HG02678 (cell line): ENCODE measurements around the gene RNF180.
"Not testable (repeated sequence)": the region's sequence is repeated elsewhere in the genome, so short reads cannot be mapped to it uniquely, and the experiment has no call there.

Source experiments
- ATAC-seq: cut with Tn5 transposase; IDR thresholded peaks from one replicate; pipeline ENCODE4 v1.9.1; 2021; ENCODE audit warnings: mild to moderate bottlenecking, moderate library complexity; ENCODE audit not compliant: unreplicated experiment

The RNF180 gene

DNA sequence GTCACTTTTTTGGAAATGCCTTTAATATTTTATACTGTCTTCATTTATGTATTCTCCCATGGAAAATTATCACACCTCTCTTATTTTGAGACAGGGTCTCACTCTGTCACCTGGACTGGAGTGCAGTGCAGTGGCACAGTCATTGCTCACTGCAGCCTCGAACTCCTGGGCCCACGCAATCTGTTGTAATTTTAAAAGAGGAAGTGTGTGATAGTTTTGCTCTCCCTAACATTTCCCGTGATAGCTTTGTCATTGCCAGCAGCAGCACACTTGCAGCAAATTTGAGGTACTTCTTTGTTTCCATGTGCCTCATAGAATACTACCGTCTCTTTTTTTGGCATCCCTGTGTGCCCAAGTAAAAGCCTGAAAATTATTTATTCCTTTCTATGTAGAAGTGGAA lies 103.5 kb downstream of the RNF180 start:
- no peak for ATAC-seq

DNA sequence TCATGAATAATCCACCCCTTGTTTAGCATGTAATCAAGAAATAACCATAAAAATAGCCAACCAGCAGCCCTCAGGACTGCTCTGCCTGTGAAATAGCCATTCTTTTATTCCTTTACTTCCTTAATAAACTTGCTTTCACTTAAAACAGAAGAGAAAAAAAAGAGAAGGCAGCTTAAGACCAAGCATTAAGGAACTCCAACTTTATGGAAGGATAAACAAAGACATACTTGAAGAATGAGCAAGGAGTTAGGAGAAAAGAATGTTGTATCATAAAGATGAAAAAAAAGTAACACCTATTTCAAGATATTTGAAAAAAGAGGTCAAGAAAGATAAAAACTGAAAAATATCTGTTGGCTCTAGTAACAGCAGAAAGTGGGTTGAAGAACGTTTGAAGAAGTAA lies 107.6 kb downstream of the RNF180 start:
- ATAC-seq = no peak

DNA sequence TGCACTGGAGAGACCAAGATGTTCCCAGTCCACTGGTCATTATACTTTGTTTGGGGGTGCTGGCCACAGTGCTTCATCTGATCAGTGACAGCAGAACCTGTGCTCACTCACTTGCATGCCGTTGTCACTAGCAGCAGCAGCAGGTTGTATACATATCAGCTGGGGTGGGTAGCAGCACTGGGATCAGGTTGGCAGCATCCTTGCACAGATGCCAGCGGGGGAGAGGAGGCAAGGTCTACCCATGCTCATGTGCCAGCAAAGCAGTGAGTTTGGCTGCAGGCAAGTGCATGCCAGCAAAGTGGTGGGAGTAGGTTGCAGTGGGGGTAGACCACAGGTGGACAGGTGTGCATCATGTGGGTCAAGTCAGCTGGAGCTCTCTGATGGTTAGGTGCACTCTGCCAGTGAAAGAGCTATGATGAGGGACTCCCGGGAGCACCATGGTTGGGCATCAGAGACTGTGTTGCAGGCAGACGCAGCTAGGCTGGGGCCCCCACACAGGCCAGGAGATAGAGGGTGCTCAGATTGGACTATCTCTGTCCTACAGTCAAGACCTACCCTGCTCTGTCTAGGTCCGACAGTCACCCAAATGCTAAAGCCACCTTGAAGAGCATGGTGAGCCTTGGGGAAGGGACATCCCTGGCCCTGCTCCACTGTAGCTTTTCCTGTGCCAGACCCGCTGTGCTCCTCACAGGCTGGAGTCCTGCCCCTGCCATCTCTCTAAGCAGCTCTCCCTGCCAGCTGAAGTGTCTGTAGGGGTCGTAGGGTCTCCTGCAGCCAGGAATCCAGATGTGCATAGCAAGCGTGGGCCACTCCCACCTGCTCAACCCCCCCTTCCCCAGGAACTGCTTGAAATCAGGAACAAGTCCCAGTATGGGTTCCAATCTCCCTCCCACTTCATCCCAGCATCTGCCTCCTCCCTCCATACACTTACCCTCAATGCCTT lies 119.8 kb downstream of the RNF180 start:
- ATAC-seq = no peak

DNA sequence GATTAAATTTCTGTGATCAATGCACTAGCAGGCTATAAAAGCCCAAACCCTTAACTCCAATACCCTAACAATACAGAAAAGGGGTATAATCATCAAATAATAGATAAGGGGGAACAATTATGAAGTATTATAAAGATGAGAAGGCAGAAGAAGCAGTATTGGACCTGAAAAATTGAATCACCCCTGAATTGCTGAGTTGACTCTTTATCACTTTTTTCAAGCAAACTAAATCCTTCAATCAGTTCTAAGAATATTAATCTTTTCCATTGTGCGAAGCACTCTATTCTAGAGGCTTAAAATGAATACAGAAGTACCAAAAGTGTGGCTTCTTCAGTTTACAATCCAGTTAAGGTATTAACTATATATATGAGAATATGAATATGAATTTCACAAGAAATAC lies 120.7 kb downstream of the RNF180 start:
- ATAC-seq = no peak

DNA sequence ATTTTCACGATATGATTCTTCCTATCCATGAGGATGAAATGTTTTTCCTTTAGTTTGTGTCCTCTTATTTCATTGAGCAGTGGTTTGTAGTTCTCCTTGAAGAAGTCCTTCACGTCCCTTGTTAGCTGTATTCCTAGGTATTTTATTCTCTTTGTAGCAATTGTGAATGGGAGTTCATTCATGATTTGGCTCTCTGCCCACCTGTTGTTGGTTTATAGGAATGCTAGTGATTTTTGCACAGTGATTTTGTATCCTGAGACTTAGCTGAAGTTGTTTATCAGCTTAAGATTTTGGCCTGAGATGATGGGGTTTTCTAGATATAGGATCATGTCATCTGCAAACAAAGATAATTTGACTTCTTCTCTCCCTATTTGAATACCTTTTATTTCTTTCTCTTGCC lies 122.9 kb downstream of the RNF180 start:
- ATAC-seq = not testable (repeated sequence)

DNA sequence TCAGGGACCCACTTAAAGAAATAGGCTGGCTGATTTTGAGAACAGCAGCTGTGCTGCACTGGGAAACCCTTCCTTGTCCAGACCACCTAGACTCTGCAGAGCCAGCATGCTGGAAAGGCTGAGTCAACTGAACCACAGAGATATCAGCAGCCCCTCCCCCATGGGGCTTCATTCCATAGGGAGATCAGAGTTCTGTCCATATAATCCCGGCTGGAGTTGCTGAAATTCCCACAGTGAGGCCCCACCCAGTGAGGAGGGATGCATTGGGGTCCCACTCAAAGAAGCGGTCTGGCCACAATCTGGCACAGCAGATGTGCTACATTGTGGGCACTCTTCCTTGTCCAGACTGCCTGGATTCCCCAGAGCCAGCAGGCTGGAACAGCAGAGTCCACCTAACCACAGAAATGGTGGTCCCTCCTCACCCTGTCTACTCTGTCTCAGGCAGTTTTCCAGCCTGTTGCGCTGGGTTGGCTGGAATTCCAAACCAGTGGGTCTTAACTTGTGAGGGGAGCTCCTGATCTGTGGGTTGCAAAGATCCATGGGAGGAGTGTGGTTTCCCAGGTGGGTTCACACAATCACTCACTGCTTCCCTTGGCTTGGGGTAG lies 127.1 kb downstream of the RNF180 start:
- no peak for ATAC-seq

DNA sequence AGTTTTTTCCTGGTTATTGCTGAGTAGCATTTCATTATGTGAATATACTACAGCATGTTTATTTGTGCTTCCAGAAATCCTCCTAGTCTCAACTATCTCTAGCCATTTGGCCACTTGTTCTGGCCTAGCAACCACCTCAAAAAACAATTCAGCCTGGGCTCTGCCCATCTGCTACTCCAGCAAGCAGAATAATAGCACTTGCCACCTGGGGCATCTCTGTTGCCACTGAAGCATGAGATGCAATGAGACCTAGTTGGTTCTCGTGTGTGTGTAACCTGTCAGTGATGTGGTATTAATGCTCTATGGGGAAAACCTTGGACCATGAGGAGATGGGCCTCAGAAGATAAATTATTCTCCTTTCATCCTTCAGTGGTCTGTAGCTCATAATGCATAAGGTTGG lies 129.5 kb downstream of the RNF180 start:
- ATAC-seq = no peak

DNA sequence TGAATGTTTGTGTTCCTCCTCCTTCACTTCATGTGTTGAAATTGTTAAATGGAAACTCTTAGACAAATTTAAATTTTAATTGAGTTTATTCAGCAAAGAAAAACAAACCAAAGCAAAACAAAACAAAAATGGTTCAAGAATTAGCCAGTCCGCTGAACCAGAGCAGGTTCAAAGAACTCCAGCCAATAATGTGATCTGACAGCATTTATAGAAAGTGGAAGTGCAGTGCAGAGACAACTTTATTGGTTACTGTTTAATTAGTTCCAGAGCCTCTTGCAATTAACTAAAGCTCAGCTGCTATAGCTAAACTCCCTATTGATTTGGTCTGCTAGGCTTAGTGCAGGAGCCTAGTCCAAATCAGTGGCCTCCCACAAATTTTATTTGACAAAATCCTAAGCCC lies 132.9 kb downstream of the RNF180 start:
- no peak for ATAC-seq

DNA sequence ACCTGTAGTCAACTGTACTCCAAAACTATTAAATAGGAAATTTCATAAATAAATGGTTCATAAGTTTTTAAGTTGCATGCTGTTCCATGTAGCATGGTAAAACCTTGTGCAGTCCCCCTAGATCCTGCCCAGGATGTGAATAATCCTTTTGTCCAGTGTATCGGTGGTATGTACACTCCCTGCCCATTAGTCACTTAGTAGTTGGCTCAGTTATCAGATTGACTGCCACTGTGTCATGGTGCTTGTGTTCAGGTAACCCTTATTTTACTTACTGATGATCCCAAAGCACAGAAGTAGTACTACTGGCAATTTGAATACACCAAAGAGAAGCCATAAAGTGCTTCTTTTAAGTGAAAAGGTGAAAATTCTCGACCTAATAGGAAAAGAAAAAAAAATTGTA lies 134.2 kb downstream of the RNF180 start:
- ATAC-seq = no peak

DNA sequence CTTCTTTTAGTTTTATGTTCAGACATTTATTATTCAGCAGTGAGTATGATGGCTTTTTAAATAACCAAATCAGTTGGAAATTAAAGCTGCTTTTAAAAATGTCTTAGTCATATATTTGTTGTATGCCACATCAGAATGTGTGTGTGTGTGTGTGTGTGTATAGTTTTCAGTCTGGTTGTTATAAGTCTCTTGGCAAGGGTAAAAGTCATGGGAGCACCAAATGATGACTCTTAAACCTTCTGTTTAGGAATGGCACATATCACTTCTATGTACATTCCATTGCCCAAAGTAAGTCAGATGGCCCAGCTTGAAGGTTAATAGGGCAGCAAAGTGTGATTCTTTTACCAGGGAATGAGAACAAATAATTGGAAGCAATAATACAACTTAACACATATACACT lies 135.9 kb downstream of the RNF180 start:
- no peak for ATAC-seq

DNA sequence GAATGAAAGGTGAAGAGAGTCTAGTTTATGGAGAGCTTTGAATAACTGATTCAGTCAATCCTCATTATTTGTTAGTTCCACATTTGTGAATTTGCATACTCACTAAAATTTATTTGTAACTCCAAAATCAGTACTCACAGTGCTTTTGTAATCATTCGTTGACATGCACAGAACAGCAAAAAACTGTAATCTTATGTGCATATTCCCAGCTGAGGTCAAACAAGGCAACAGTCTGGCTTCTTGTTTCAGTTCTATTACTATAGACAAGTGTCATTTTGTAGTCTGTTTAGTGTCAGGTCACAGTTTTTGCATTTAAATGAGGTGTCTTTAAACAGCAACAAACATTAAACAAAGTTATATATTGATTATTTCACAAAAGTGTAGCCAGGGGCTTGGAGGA lies 142.5 kb downstream of the RNF180 start:
- ATAC-seq = no peak

DNA sequence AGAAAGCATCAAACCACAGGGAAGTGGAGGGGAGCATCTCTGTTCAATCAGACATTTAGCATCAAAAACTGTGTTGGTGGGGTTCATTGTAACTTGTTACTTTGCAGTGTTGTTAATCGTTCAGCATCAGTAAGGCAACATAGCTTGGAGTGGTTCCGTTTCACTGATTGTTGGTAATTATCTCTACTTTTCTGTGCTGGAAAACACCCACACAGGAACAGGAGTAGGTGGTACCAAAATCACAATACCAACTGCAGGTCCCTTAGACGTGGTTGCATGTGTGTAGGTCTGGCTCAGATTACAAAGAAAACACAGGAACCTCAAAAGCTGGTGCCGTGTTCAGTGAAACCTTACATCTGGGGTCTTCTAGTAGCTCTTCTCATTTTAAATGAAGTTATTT lies 146.8 kb downstream of the RNF180 start:
- ATAC-seq = no peak

DNA sequence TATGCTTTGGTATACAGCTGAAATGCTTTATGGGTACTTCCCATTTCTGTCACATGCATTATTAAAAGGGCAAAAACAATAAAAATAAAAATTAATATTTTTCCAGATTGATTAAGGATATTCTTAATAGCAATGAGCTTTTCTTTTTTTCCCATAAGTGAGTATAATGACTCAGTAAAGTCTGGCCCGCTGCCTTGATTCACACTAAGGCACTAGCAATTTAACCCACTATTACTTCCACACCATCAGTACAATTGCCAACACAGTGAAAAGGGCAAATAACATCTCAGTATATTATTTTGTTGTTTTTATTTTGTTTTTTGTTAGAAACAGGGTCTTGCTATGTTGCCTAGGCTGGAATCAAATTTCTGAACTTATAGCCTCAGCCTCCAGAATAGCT lies 150.1 kb downstream of the RNF180 start:
- ATAC-seq = no peak

DNA sequence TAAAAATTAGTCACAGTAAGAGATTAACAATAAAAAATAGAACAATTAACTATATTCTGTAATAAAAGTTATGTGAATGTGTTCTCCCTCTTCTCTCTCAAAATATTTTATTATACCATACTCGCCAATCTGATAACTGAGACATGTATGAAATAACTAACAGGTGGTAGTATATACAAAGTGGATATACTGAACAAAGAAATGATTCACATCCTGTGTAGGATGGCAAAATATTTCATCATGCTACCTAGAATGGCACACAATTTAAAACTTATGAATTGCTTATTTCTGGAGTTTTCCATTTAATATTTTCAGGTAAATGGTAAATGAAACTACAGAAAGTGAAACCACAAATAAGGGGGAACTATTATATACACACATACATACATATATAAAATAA lies 152.5 kb downstream of the RNF180 start:
- ATAC-seq = no peak

DNA sequence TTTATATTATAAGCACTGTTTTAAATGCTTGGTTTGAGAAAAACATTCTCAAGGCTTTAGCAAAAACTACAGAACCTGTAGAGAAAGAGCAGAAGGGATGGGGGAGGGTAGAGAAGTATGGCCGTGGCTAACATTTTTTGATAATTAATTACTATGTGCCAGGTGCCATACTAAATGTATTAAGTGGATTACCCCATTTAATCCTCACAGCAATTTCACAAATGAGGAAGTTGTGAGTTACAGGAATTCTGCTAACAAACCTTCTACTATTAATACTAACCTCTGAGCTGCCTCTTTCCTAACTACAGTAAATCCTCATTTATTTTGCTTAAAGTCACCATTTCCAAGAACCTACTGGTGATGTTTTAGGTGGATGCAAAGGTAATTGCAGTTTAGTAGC lies 157.9 kb downstream of the RNF180 start:
- ATAC-seq = no peak

DNA sequence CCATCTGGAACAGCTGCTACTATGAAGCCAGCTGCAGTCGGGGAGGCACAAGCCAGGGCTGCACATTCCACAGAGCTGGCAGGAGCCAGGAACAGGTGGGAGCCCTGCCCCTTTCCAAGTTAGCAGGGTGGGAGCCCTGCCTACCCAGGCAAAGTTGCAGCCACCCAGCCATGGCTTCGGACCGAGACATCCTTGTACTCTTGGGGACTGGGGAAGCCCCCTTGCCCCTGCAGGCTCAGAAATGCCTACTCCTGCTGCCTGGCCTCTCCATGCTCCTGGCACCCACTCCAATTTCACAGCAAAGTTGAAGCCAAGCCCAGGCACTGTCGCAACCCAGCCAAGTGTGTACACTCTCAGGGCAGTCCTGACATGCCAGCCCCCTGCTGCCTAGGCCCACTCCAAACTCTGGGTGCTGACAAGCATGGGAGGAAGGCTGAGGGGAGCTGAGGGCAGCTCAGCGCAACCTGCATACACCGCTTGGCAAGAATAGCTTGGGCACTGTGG lies 165.1 kb downstream of the RNF180 start:
- ATAC-seq = no peak

DNA sequence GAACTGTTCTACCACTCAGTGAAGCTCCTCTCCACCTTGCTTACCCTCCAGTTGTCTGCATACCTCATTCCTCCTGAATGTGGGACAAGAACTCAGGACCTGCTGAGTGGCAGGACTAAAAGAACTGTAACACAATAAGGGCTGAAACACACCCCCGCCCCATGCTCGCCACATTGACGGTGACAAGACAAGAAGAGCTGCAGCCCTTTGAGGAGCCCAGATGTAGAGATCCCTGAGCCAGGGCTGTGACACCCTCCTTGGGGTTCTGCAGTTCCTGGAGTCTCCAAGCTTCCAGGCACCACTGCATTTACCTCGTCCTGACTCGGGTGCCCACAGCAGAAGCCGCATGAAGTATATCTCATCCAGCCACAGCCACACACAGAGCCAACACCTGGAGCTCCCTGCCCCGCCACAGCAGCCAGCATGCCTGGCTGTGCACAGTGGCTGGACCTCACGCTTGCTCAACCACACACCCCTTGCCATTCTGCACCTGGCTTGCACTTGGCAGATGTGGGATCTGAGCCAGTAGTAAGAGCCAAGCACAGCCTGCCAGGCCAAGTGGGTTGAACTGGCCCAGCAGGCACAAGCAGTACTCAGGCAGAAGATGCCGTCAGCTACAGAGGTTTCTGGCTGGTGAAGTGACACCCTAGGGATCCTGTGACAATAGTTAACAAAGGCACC lies 166.1 kb downstream of the RNF180 start:
- ATAC-seq = no peak

DNA sequence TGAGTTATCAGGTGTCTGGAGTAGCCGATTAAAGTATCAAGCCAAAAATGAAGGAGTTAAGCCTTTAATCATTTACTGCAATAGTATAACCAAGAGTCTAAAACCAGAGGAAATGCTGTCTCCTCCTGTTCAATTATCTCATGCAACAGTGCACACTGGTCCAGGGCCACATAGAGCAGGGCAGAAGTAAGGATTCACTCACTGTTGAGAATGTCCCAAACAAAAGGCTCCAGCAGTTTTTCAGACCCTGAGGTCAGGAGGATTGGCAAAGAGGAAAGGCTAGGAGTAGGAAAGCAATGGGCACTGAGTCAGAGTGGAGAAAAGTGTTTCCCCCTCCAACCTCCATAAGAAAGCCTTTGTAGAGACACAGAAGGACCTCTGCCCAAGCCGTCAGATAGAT lies 168.2 kb downstream of the RNF180 start:
- no peak for ATAC-seq

DNA sequence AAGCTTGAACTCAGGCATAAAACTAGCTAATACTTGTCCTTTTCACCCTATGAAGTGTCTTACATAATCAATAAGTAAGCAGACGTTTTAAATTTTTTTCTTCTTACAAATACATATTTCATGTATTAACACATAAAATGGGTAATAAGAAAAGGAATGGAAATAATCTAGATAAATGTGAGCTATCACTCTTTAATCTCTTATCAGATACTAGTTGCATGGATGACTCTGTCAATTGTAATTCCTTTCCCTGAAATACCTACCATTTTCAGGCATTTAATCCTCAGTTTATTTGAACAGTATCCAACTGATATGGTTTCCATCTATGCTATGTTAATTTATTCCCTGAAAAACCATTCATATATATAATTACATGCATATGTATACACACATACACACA lies 174.1 kb downstream of the RNF180 start:
- no peak for ATAC-seq

DNA sequence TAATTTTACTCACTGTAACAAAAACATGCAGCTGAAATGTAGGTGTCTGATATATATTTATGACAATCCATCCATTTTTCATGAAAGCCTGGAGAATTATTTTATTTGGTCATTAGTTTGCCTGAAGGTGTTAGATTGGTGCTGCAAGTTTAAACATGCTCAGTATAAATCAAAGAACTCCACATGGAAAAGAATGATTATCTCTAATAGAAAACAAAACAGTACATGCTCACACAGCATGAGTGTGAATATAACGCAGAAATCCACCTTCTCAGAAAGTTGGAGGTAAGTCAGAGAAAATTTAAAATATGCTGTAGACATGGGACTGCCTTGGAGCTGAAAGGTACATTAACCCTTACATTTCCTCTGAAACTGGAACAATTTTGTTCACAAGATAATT lies 174.7 kb downstream of the RNF180 start:
- ATAC-seq = no peak

DNA sequence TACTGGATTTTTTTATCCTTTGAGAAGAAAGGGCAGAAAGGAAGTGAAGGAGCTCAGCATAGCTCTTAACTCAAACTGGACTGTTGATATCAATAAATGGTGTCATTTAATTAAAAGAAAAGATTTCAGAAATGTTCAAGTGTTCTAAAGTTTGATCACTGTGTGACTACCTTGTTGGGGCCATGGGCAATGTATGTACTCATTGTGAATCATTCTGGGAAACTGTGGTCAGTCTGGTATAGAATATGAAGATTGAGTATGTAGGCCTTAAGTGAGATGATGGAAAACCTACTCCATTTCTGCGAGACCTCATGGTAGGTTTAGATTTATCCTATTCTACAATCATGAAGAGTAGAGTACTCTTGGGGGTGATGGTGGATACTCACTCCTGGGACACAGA lies 175.7 kb downstream of the RNF180 start:
- no peak for ATAC-seq

DNA sequence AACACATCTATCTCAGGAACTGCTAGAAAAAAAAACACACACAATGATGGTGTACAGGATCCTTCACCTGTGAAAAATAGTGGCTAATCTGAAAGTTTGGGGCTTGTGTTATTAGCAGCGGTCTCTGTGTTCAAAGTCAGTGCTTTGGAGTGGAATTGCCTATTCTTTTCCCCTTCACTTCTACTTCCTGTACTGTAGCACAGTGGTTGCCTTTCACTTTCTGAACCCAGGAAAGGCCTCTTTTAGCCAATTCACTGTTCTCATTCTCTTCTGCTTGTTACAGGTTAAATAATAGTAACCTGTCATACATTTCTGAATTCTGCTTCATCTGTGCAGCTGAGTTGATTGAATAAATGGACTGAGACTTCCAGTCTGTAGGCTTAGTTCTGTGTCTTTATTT lies 178.9 kb downstream of the RNF180 start:
- ATAC-seq = no peak
